HG03469 (cell line): ENCODE data around the gene FAM167B.
"Not testable (repeated sequence)": the region's sequence is repeated elsewhere in the genome, so short reads cannot be mapped to it uniquely, and the experiment has no call there.

ENCODE experiments used
- ATAC-seq: cut with Tn5 transposase; IDR thresholded peaks from one replicate; pipeline ENCODE4 v1.9.1; 2021; ENCODE audit warnings: mild to moderate bottlenecking, moderate library complexity, moderate number of reproducible peaks; ENCODE audit not compliant: unreplicated experiment

The FAM167B gene

GRCh38 chr1:32255072-32256071 lies 8.3 kb downstream of the FAM167B start:
- ATAC-seq: no peak

GRCh38 chr1:32256473-32257226 lies 9.6 kb downstream of the FAM167B start:
- no peak for ATAC-seq

GRCh38 chr1:32257227-32257508 lies 10.1 kb downstream of the FAM167B start:
- ATAC-seq: no peak

GRCh38 chr1:32263236-32263593 lies 16.2 kb downstream of the FAM167B start:
- not testable (repeated sequence) for ATAC-seq

- ATAC-seq: no peak
These were observed 16.7 kb downstream of the FAM167B start for GRCh38 chr1:32263744-32264143.

- no peak for ATAC-seq
These were observed 18.8 kb downstream of the FAM167B start for GRCh38 chr1:32265846-32266245.

- no peak for ATAC-seq
These were observed 20.0 kb downstream of the FAM167B start for GRCh38 chr1:32266921-32267591.

- ATAC-seq: no peak
These were observed 22.7 kb downstream of the FAM167B start for GRCh38 chr1:32269744-32270143.

GRCh38 chr1:32272557-32273390 lies 25.8 kb downstream of the FAM167B start:
- ATAC-seq: no peak

- ATAC-seq: no peak
These were observed 26.6 kb downstream of the FAM167B start for GRCh38 chr1:32273391-32274208.

- ATAC-seq: no peak
These were observed 27.8 kb downstream of the FAM167B start for GRCh38 chr1:32274646-32275340.

- ATAC-seq: no peak
These were observed 28.4 kb downstream of the FAM167B start for GRCh38 chr1:32275424-32275823.

GRCh38 chr1:32276032-32276782 lies 29.2 kb downstream of the FAM167B start:
- no peak for ATAC-seq

GRCh38 chr1:32284777-32285176 lies 37.8 kb downstream of the FAM167B start:
- ATAC-seq: not testable (repeated sequence)

GRCh38 chr1:32285658-32286057 lies 38.6 kb downstream of the FAM167B start:
- no peak for ATAC-seq

GRCh38 chr1:32286763-32287162 lies 39.7 kb downstream of the FAM167B start:
- no peak for ATAC-seq

GRCh38 chr1:32289256-32289655 lies 42.2 kb downstream of the FAM167B start:
- no peak for ATAC-seq

- ATAC-seq: no peak
These were observed 44.2 kb downstream of the FAM167B start for GRCh38 chr1:32291145-32291707.
